ENCODE results near the gene ARCN1.

ARCN1 gene

GRCh38 chr11:118636569-118637290 lies 64.5 kb downstream of the ARCN1 start:
- TF ChIP-seq CTCF (IDR thresholded peaks at IDR 0.05), result no peak
- H3K4me3 ChIP-seq (ENCODE audit: low read depth, low read length), result no peak overlapping the region
- no peaks in the 10 kb centered on the region for H3K9me3 ChIP-seq (ENCODE audit: control insufficient read depth, low read length)
- no peak overlapping the region for H3K4me2 ChIP-seq (ENCODE audit: low read length)
- no peaks in the 10 kb centered on the region for H3K27me3 ChIP-seq (ENCODE audit: control insufficient read depth, insufficient read depth, low read length)
- H3K36me3 ChIP-seq (ENCODE audit: control insufficient read depth, insufficient read depth, low read length), result no peaks in the 10 kb centered on the region
- no peaks in the 10 kb centered on the region for H3K79me2 ChIP-seq
- H3K27ac ChIP-seq, result no peak overlapping the region
- H3K9ac ChIP-seq, result no peak overlapping the region
- peaks cover 10% of the 10 kb centered on the region for H3K4me1 ChIP-seq
- H2AFZ ChIP-seq, result no peak overlapping the region

- Histone ChIP-seq H3K9ac (no peak overlapping the region), H3K27me3 (ENCODE audit: control insufficient read depth, insufficient read depth, low read length) (no peaks in the 10 kb centered on the region), H3K27ac (no peak overlapping the region)
Observed at GRCh38 chr11:118638726-118639125, 66.5 kb downstream of the ARCN1 start.

GRCh38 chr11:118639899-118640298 lies 67.7 kb downstream of the ARCN1 start:
- Histone ChIP-seq H3K4me1 (no peaks in the 10 kb centered on the region), H3K27ac (no peak overlapping the region), H3K4me2 (ENCODE audit: low read length) (no peak overlapping the region), H3K79me2 (no peaks in the 10 kb centered on the region), H3K27me3 (ENCODE audit: control insufficient read depth, insufficient read depth, low read length) (no peaks in the 10 kb centered on the region), H2AFZ (no peak overlapping the region), H3K36me3 (ENCODE audit: control insufficient read depth, insufficient read depth, low read length) (no peaks in the 10 kb centered on the region), H3K9me3 (ENCODE audit: control insufficient read depth, low read length) (no peaks in the 10 kb centered on the region), H3K9ac (no peak overlapping the region), H3K4me3 (ENCODE audit: low read depth, low read length) (no peak overlapping the region)
- TF ChIP-seq CTCF (IDR thresholded peaks at IDR 0.05), result no peak

More at GRCh38 chr11:118638726-118639125, 66.5 kb downstream of the ARCN1 start:
- H3K36me3 ChIP-seq (ENCODE audit: control insufficient read depth, insufficient read depth, low read length), result no peaks in the 10 kb centered on the region
- no peak overlapping the region for H3K4me2 ChIP-seq (ENCODE audit: low read length)
- H3K4me1 ChIP-seq, result peaks cover 7% of the 10 kb centered on the region
- no peaks in the 10 kb centered on the region for H3K79me2 ChIP-seq
- H3K9me3 ChIP-seq (ENCODE audit: control insufficient read depth, low read length), result no peaks in the 10 kb centered on the region
- TF ChIP-seq CTCF (IDR thresholded peaks at IDR 0.05), result no peak
- no peak overlapping the region for H2AFZ ChIP-seq
- no peak overlapping the region for H3K4me3 ChIP-seq (ENCODE audit: low read depth, low read length)

GRCh38 chr11:118640332-118641154 lies 68.3 kb downstream of the ARCN1 start:
- H3K27ac ChIP-seq, result no peak overlapping the region
- H3K4me1 ChIP-seq, result no peaks in the 10 kb centered on the region

More at GRCh38 chr11:118640332-118641154, 68.3 kb downstream of the ARCN1 start:
- Histone ChIP-seq H3K4me2 (ENCODE audit: low read length) (no peak overlapping the region), H3K9ac (no peak overlapping the region), H3K27me3 (ENCODE audit: control insufficient read depth, insufficient read depth, low read length) (no peaks in the 10 kb centered on the region), H2AFZ (no peak overlapping the region), H3K4me3 (ENCODE audit: low read depth, low read length) (no peak overlapping the region), H3K79me2 (no peaks in the 10 kb centered on the region), H3K36me3 (ENCODE audit: control insufficient read depth, insufficient read depth, low read length) (no peaks in the 10 kb centered on the region), H3K9me3 (ENCODE audit: control insufficient read depth, low read length) (no peaks in the 10 kb centered on the region)
- peak; percentile 32 for TF ChIP-seq CTCF (IDR thresholded peaks at IDR 0.05)
